GM21423 (cell line): Measurements from ENCODE around the gene DLG2.

ENCODE experiments used
- ATAC-seq: cut with Tn5 transposase; IDR thresholded peaks from one replicate; pipeline ENCODE4 v1.9.1; 2021; ENCODE audit warnings: mild to moderate bottlenecking, moderate library complexity; ENCODE audit not compliant: unreplicated experiment

DLG2 gene

GRCh38 chr11:84414920-84415319 lies 1212.2 kb downstream of the DLG2 start:
- ATAC-seq, result no peak

- ATAC-seq, result no peak
These were observed 1213.6 kb downstream of the DLG2 start for GRCh38 chr11:84413549-84413948.

- no peak for ATAC-seq
These were observed 1214.3 kb downstream of the DLG2 start for GRCh38 chr11:84412862-84413261.

- ATAC-seq, result no peak
These were observed 1218.2 kb downstream of the DLG2 start for GRCh38 chr11:84408946-84409411.

- ATAC-seq, result no peak
These were observed 1220.1 kb downstream of the DLG2 start for GRCh38 chr11:84407091-84407490.

- no peak for ATAC-seq
These were observed 1229.0 kb downstream of the DLG2 start for GRCh38 chr11:84398017-84398626.

- no peak for ATAC-seq
These were observed 1230.6 kb downstream of the DLG2 start for GRCh38 chr11:84396521-84396920.

- no peak for ATAC-seq
These were observed 1236.6 kb downstream of the DLG2 start for GRCh38 chr11:84390441-84391078.

- ATAC-seq, result no peak
These were observed 1237.4 kb downstream of the DLG2 start for GRCh38 chr11:84389696-84390095.

- peak; percentile 68 for ATAC-seq
These were observed 1242.4 kb downstream of the DLG2 start for GRCh38 chr11:84384731-84385130.

- no peak for ATAC-seq
These were observed 1243.6 kb downstream of the DLG2 start for GRCh38 chr11:84383576-84383975.

- ATAC-seq, result no peak
These were observed 1245.5 kb downstream of the DLG2 start for GRCh38 chr11:84381666-84382065.

- no peak for ATAC-seq
These were observed 1254.7 kb downstream of the DLG2 start for GRCh38 chr11:84372381-84372950.

- no peak for ATAC-seq
These were observed 1269.1 kb downstream of the DLG2 start for GRCh38 chr11:84358034-84358433.

GRCh38 chr11:84355911-84356310 lies 1271.2 kb downstream of the DLG2 start:
- no peak for ATAC-seq

- no peak for ATAC-seq
These were observed 1281.5 kb downstream of the DLG2 start for GRCh38 chr11:84345597-84345996.

- ATAC-seq, result no peak
These were observed 1282.1 kb downstream of the DLG2 start for GRCh38 chr11:84345027-84345426.

GRCh38 chr11:84339796-84340195 lies 1287.3 kb downstream of the DLG2 start:
- no peak for ATAC-seq

GRCh38 chr11:84333221-84333620 lies 1293.9 kb downstream of the DLG2 start:
- no peak for ATAC-seq

GRCh38 chr11:84322211-84322610 lies 1304.9 kb downstream of the DLG2 start:
- ATAC-seq, result no peak

GRCh38 chr11:84319863-84320262 lies 1307.3 kb downstream of the DLG2 start:
- ATAC-seq, result no peak

GRCh38 chr11:84316866-84317555 lies 1310.1 kb downstream of the DLG2 start:
- ATAC-seq, result no peak
